Neural cell (in vitro differentiated cells): ENCODE results near the gene ALMS1. TPM values are rescaled to one million over a fixed set of nuclear protein-coding genes. Genes with fewer than 3 reads are reported as not detected.
"Not testable (repeated sequence)": the region's sequence is repeated elsewhere in the genome, so short reads cannot be mapped to it uniquely, and the experiment has no call there.

Source experiments
- H2AFZ ChIP-seq: fragments of 200-600, 300-800 bp; sonication (generic), shearing (Covaris generic); 2 replicates; pipeline ENCODE4 v1.6.0; 2014; ENCODE audit warnings: low read depth, mild to moderate bottlenecking, antibody characterized with exemption, low read length, moderate library complexity
- H3F3A ChIP-seq: fragments of 200-600 bp; shearing (Covaris generic); 2 replicates; pipeline ENCODE4 v1.6.1; 2016; ENCODE audit warnings: mild to moderate bottlenecking, moderate library complexity, mixed read lengths, antibody characterized with exemption, low read length; ENCODE audit not compliant: insufficient read depth, poor library complexity, severe bottlenecking
- H3K27ac ChIP-seq: fragments of 200-600, 300-800 bp; sonication (generic), shearing (Covaris generic); 2 replicates; pipeline ENCODE4 v1.5.1; 2014; ENCODE audit warnings: mild to moderate bottlenecking, low read length, moderate library complexity
- H3K27me3 ChIP-seq: fragments of 300-800, 200-600 bp; sonication (generic), shearing (Covaris generic); 2 replicates; pipeline ENCODE4 v1.6.0; 2014; ENCODE audit warnings: mild to moderate bottlenecking, low read depth, low read length, moderate library complexity; ENCODE audit not compliant: insufficient read depth
- H3K36me3 ChIP-seq: fragments of 300-800, 200-600 bp; sonication (generic), shearing (Covaris generic); 2 replicates; pipeline ENCODE4 v1.5.1; 2014; ENCODE audit warnings: mild to moderate bottlenecking, antibody characterized with exemption, low read length, moderate library complexity; ENCODE audit not compliant: insufficient read depth
- H3K4me2 ChIP-seq: fragments of 300-800, 200-600 bp; sonication (generic), shearing (Covaris generic); 2 replicates; pipeline ENCODE4 v1.6.0; 2014; ENCODE audit warnings: mild to moderate bottlenecking, low read length
- H3K4me3 ChIP-seq: fragments of 300-800, 200-600 bp; sonication (generic), shearing (Covaris generic); 2 replicates; pipeline ENCODE4 v1.5.1; 2014; ENCODE audit warnings: mild to moderate bottlenecking, low read length, moderate library complexity
- H3K79me2 ChIP-seq: fragments of 200-600 bp; shearing (Covaris generic); replicated peaks from 2 replicates; pipeline ENCODE4 v1.6.0; 2014; ENCODE audit warnings: mild to moderate bottlenecking, low read length, moderate library complexity; ENCODE audit not compliant: insufficient read depth
- H3K9ac ChIP-seq: fragments of 300-800, 200-600 bp; sonication (generic), shearing (Covaris generic); 2 replicates; pipeline ENCODE4 v1.6.1; 2016; ENCODE audit warnings: mild to moderate bottlenecking, low read length, mixed read lengths
- H3K9me2 ChIP-seq: fragments of 200-600 bp; shearing (Covaris generic); 2 replicates; pipeline ENCODE4 v1.6.1; 2016; ENCODE audit warnings: mild to moderate bottlenecking, low read length, mixed read lengths; ENCODE audit not compliant: insufficient read depth
- H3K9me3 ChIP-seq: fragments of 200-600, 300-800 bp; sonication (generic), shearing (Covaris generic); 2 replicates; pipeline ENCODE4 v1.6.1; 2016; ENCODE audit warnings: mild to moderate bottlenecking, mixed run types, low read length, moderate library complexity, mixed read lengths
- H4K20me1 ChIP-seq: fragments of 200-600 bp; shearing (Covaris generic); 2 replicates; pipeline ENCODE4 v1.6.1; 2016; ENCODE audit warnings: mild to moderate bottlenecking, mixed run types; ENCODE audit not compliant: insufficient read depth
- CTCF ChIP-seq: fragments of 450-650 bp; IDR thresholded peaks from 2 replicates; pipeline ENCODE4 v1.5.1; 2014; ENCODE audit warnings: antibody characterized with exemption, mild to moderate bottlenecking, moderate library complexity; ENCODE audit not compliant: poor library complexity, severe bottlenecking
- EP300 ChIP-seq: fragments of 450-650 bp; conservative IDR thresholded peaks from 2 replicates; pipeline ENCODE4 v1.6.1; 2014; ENCODE audit warnings: antibody characterized with exemption, mild to moderate bottlenecking, moderate library complexity; ENCODE audit not compliant: poor library complexity, severe bottlenecking
- EZH2 ChIP-seq: fragments of 200-600, 300-800 bp; shearing (Covaris generic), sonication (generic); IDR thresholded peaks from 2 replicates; pipeline ENCODE4 v1.6.1; 2014; ENCODE audit warnings: antibody characterized with exemption, low read length, borderline replicate concordance, mild to moderate bottlenecking; ENCODE audit not compliant: insufficient read depth, poor library complexity, severe bottlenecking
- MXI1 ChIP-seq: fragments of 450-650 bp; conservative IDR thresholded peaks from 2 replicates; pipeline ENCODE4 v1.6.1; 2014; ENCODE audit warnings: antibody characterized with exemption, mild to moderate bottlenecking; ENCODE audit not compliant: poor library complexity, severe bottlenecking
- POLR2AphosphoS5 ChIP-seq: IDR thresholded peaks from 2 replicates; pipeline ENCODE4 v1.6.1; 2012
- RAD21 ChIP-seq: fragments of 450-650 bp; conservative IDR thresholded peaks from 2 replicates; pipeline ENCODE4 v1.6.1; 2014; ENCODE audit warnings: antibody characterized with exemption, mild to moderate bottlenecking, moderate library complexity
- REST ChIP-seq: IDR thresholded peaks from 2 replicates; pipeline ENCODE4 v1.6.1; 2012; ENCODE audit warnings: borderline replicate concordance
- SMC3 ChIP-seq: fragments of 450-650 bp; conservative IDR thresholded peaks from 2 replicates; pipeline ENCODE4 v1.6.1; 2014; ENCODE audit warnings: antibody characterized with exemption, mild to moderate bottlenecking, moderate library complexity; ENCODE audit not compliant: poor library complexity
- TAF1 ChIP-seq: IDR thresholded peaks from 2 replicates; pipeline ENCODE4 v1.6.1; 2012; ENCODE audit warnings: low read depth
- polyA plus RNA-seq: library from polyadenylated mRNA; depleted of rRNA; stranded (reverse); fragments of >200 nt; gene quantifications from 2 replicates; pipeline ENCODE4 v1.2.3, GENCODE V29; 2014

ALMS1 gene
- polyA plus RNA-seq, 1 donor from 2014 or later = 12.2 TPM

- Histone ChIP-seq H3K79me2 (no peaks in the 10 kb centered on the region), H4K20me1 (no peaks in the 10 kb centered on the region), H3K27me3 (no peaks in the 10 kb centered on the region), H3K27ac (no peak overlapping the region), H3K36me3 (no peaks in the 10 kb centered on the region), H2AFZ (no peak overlapping the region), H3K9ac (no peak overlapping the region), H3K4me2 (no peak overlapping the region), H3F3A (no peaks in the 10 kb centered on the region), H3K4me3 (no peak overlapping the region), H3K9me2 (no peaks in the 10 kb centered on the region), H3K9me3 (no peaks in the 10 kb centered on the region)
- TF ChIP-seq MXI1 (no peak), POLR2AphosphoS5 (no peak), TAF1 (no peak), EP300 (no peak), SMC3 (no peak), EZH2 (no peak)
Observed at GRCh38 chr2:73641767-73642062, 256.1 kb downstream of the ALMS1 start.

GRCh38 chr2:73642338-73643018, 256.8 kb downstream of the ALMS1 start, which contains the start of gene NAT8:
NAT8 (minus strand) TSS chr2:73642422; CDS start chr2:73641628, 794 bp downstream.
- no peak within 1 kb of the TSS for H3K27ac ChIP-seq
- no peak within 1 kb of the TSS for H2AFZ ChIP-seq
- no peaks in the 10 kb centered on the region for H3K36me3 ChIP-seq
- no peak within 1 kb of the TSS for H3K4me2 ChIP-seq
- no peaks in the 10 kb centered on the region for H3K79me2 ChIP-seq
- no peaks in the 10 kb centered on the region for H3K9me2 ChIP-seq
- no peak within 1 kb of the TSS for H3K4me3 ChIP-seq
- H3F3A ChIP-seq = no peaks in the 10 kb centered on the region
- H4K20me1 ChIP-seq = no peaks in the 10 kb centered on the region
- no peaks in the 10 kb centered on the region for H3K9me3 ChIP-seq
- no peak for TF ChIP-seq EZH2
- TF ChIP-seq REST = no peak
- TF ChIP-seq SMC3 = no peak
- TF ChIP-seq TAF1 = no peak
- TF ChIP-seq MXI1 = no peak
- TF ChIP-seq RAD21 = no peak
- TF ChIP-seq CTCF = no peak
- no peak for TF ChIP-seq EP300
- TF ChIP-seq POLR2AphosphoS5 = no peak
- no peak within 1 kb of the TSS for H3K9ac ChIP-seq
- no peaks in the 10 kb centered on the region for H3K27me3 ChIP-seq

- H3K79me2 ChIP-seq, H3K9ac ChIP-seq, H2AFZ ChIP-seq, H4K20me1 ChIP-seq, H3K9me3 ChIP-seq, H3K27ac ChIP-seq, H3K4me2 ChIP-seq, H3F3A ChIP-seq, H3K36me3 ChIP-seq, H3K4me3 ChIP-seq, H3K27me3 ChIP-seq, H3K9me2 ChIP-seq: not testable (repeated sequence)
Observed at GRCh38 chr2:73647690-73648089, 262.1 kb downstream of the ALMS1 start.
